Endothelial cell of umbilical vein (primary cell): ENCODE data around the gene IFITM5. TPM values are rescaled to one million over a fixed set of nuclear protein-coding genes. Genes with fewer than 3 reads are reported as not detected.

ENCODE experiments used
- BruUV-seq: library from RNA; stranded (reverse); fragments of 400-500 nt; replicated peaks from 2 replicates; lab custom pipeline; 2021; lab: Mats Ljungman, UMichigan
- CTCF ChIA-PET: fragments of 300-600, 350-600 bp; sonication (Branson Sonifier 250); formaldehyde crosslinking; loops from one replicate; lab custom pipeline; 2021; ENCODE audit warnings: antibody characterized with exemption, inconsistent platforms; lab: Charles Lee
- POLR2A ChIA-PET: fragments of 300-600, 350-600 bp; sonication (Branson Sonifier 250); formaldehyde crosslinking; loops from one replicate; lab custom pipeline; 2021; ENCODE audit warnings: antibody characterized with exemption, inconsistent platforms; lab: Charles Lee
- DNase-seq: peaks from one replicate; pipeline ENCODE4 v3.0.0-alpha.2; 2011; ENCODE audit warnings: low read depth, low spot score
- FAIRE-seq: peaks from 2 replicates; lab custom pipeline; 2011; peaks lifted over from hg19 to GRCh38; lab: Jason Lieb, UNC
- H2AFZ ChIP-seq: 2 replicates; pipeline ENCODE4 v1.6.0; 2012; ENCODE audit warnings: low read depth, low read length, control low read depth, inconsistent platforms
- H3K27ac ChIP-seq: 2 replicates; pipeline ENCODE4 v1.5.1; 2011; ENCODE audit warnings: low read depth, mild to moderate bottlenecking, control low read depth, low read length, moderate library complexity; ENCODE audit not compliant: insufficient read depth
- H3K27me3 ChIP-seq, 2 experiments: 2 replicates each; pipeline versions ENCODE4 v1.6.0 to v1.6.1; 2011; ENCODE audit warnings: low read length in 2 of 2, mixed read lengths in 1 of 2; ENCODE audit not compliant: control insufficient read depth in 2 of 2, insufficient read depth in 2 of 2
- H3K36me3 ChIP-seq, 2 experiments: 2 replicates in 1 of 2; 3 replicates in 1 of 2; pipeline ENCODE4 v1.5.1; 2011; ENCODE audit warnings: low read length in 2 of 2, mild to moderate bottlenecking in 1 of 2, moderate library complexity in 1 of 2; ENCODE audit not compliant: control insufficient read depth in 2 of 2, insufficient read depth in 2 of 2; ENCODE audit errors: extremely low read depth in 1 of 2
- H3K4me1 ChIP-seq: 3 replicates; pipeline ENCODE4 v1.5.1; 2011; ENCODE audit warnings: mild to moderate bottlenecking, low read length; ENCODE audit not compliant: control insufficient read depth, insufficient read depth; ENCODE audit errors: extremely low read depth
- H3K4me2 ChIP-seq: 2 replicates; pipeline ENCODE4 v1.6.1; 2011; ENCODE audit warnings: low read length, control low read depth, mixed read lengths; ENCODE audit not compliant: insufficient read depth
- H3K4me3 ChIP-seq, 3 experiments: fragments of 200-600 bp in 1 of 3; sonication (generic), shearing (Covaris generic) in 1 of 3; replicated peaks in 1 of 3; 2 replicates each; pipeline ENCODE4 v1.5.1; 2011 to 2016; ENCODE audit warnings: control low read depth in 3 of 3, low read length in 3 of 3, mild to moderate bottlenecking in 2 of 3, inconsistent platforms in 1 of 3, low read depth in 1 of 3, moderate library complexity in 1 of 3; ENCODE audit not compliant: insufficient read depth in 1 of 3
- H3K79me2 ChIP-seq: 2 replicates; pipeline ENCODE4 v1.6.0; 2012; ENCODE audit warnings: low read length, inconsistent platforms; ENCODE audit not compliant: control insufficient read depth, insufficient read depth
- H3K9ac ChIP-seq: replicated peaks from 2 replicates; pipeline ENCODE3; 2011; ENCODE audit warnings: low read length, control low read depth; ENCODE audit not compliant: insufficient read depth; ENCODE audit errors: extremely low read depth
- H3K9me1 ChIP-seq: replicated peaks from 3 replicates; pipeline ENCODE4 v1.6.0; 2011; ENCODE audit warnings: mild to moderate bottlenecking, low read length; ENCODE audit not compliant: control insufficient read depth, insufficient read depth; ENCODE audit errors: extremely low read depth
- H3K9me3 ChIP-seq: replicated peaks from 2 replicates; pipeline ENCODE4 v1.5.1; 2012; ENCODE audit warnings: low read length, inconsistent platforms; ENCODE audit not compliant: control insufficient read depth, insufficient read depth
- H4K20me1 ChIP-seq: replicated peaks from 2 replicates; pipeline ENCODE3; 2011; ENCODE audit warnings: mild to moderate bottlenecking, low read length; ENCODE audit not compliant: control insufficient read depth, insufficient read depth; ENCODE audit errors: extremely low read depth
- CTCF ChIP-seq, 2 donors: IDR thresholded peaks; 1 replicate in 1 of 2; 2 replicates in 1 of 2; pipeline ENCODE4 v1.5.1; 2011; ENCODE audit warnings: low read length in 2 of 2, mild to moderate bottlenecking in 2 of 2, moderate library complexity in 2 of 2, control low read depth in 1 of 2, inconsistent platforms in 1 of 2, low read depth in 1 of 2; ENCODE audit not compliant: insufficient read depth in 1 of 2; ENCODE audit errors: extremely low read depth in 1 of 2
- EZH2 ChIP-seq: IDR thresholded peaks from 2 replicates; pipeline ENCODE4 v1.6.1; 2012; ENCODE audit warnings: borderline replicate concordance, low read depth, mild to moderate bottlenecking, moderate library complexity, low read length, inconsistent platforms; ENCODE audit not compliant: severe bottlenecking
- FOS ChIP-seq: IDR thresholded peaks from 2 replicates; pipeline ENCODE4 v1.6.1; 2011; ENCODE audit warnings: mild to moderate bottlenecking, low read length, moderate library complexity, borderline replicate concordance; ENCODE audit not compliant: insufficient read depth
- GATA2 ChIP-seq: IDR thresholded peaks from 2 replicates; pipeline ENCODE4 v1.7.0; 2011; ENCODE audit warnings: low read depth, mild to moderate bottlenecking, moderate library complexity, mixed read lengths, low read length; ENCODE audit not compliant: insufficient read length, insufficient read depth
- JUN ChIP-seq: IDR thresholded peaks from 2 replicates; pipeline ENCODE4 v1.6.1; 2011; ENCODE audit warnings: borderline replicate concordance, low read depth; ENCODE audit not compliant: insufficient read length, insufficient read depth
- MAX ChIP-seq: IDR thresholded peaks from 2 replicates; pipeline ENCODE4 v1.6.1; 2011; ENCODE audit not compliant: insufficient read depth, insufficient read length
- MYC ChIP-seq: IDR thresholded peaks from one replicate; pipeline ENCODE4 v1.6.1; 2011; ENCODE audit warnings: mild to moderate bottlenecking, low read depth, low read length
- POLR2A ChIP-seq: IDR thresholded peaks from 2 replicates; pipeline ENCODE4 v1.6.1; 2012; ENCODE audit warnings: low read depth, mild to moderate bottlenecking, control low read depth, low read length
- dilution Hi-C: fragments of 300-500 bp; cut with MboI; formaldehyde crosslinking; loops from one replicate; pipeline ENCODE4 v1.15.0; 2019; ENCODE audit warnings: low sequenced_read_pairs; ENCODE audit not compliant: extremely low pct_ligation_motif_present
- intact Hi-C: fragments of 100-400 bp; cut with micrococcal nuclease; formaldehyde crosslinking; loops from one replicate; pipeline ENCODE4 v1.10.0; 2022
- polyA plus RNA-seq, 4 experiments: library from polyadenylated mRNA; depleted of rRNA in 3 of 4; stranded (reverse) in 3 of 4; unstranded in 1 of 4; fragments of >200 nt; gene quantifications; 2 replicates each; pipeline versions ENCODE4 v1.2.1 to v1.2.3, GENCODE V29; 2011 to 2012; ENCODE audit warnings: missing spikeins in 1 of 4
- total RNA-seq: library from RNA; stranded (reverse); gene quantifications from 2 replicates; pipeline ENCODE4 v1.2.3, GENCODE V29; 2021

The IFITM5 gene
- total and polyA plus RNA-seq, 2 donors (not counting 3 experiments of a cell fraction or from before 2014, with no cell fraction given): not detected

- POLR2A ChIA-PET: no interaction called here
- intact Hi-C loops: no loop called here
- DNase-seq: no peak
Observed at GRCh38 chr11:304061-304506, 4.8 kb upstream of the IFITM5 start.

More at GRCh38 chr11:304061-304506, 4.8 kb upstream of the IFITM5 start:
- Histone ChIP-seq H2AFZ (no peak overlapping the region), H3K9me1 (no peaks in the 10 kb centered on the region), H3K9me3 (no peaks in the 10 kb centered on the region), H3K4me3 (no peak overlapping the region), H3K36me3 (no peaks in the 10 kb centered on the region), H4K20me1 (no peaks in the 10 kb centered on the region), H3K79me2 (peaks cover 5% of the 10 kb centered on the region), H3K4me1 (peaks cover 5% of the 10 kb centered on the region), H3K9ac (no peak overlapping the region), H3K27ac (no peak overlapping the region), H3K4me2 (no peak overlapping the region), H3K27me3 (peaks cover 3 to 8% of the 10 kb centered on the region in 2 experiments)
- TF ChIP-seq JUN: no peak
- TF ChIP-seq CTCF (IDR thresholded peaks at IDR 0.05; ENCODE audit: extremely low read depth in 1 of 2, insufficient read depth in 1 of 2, low read depth in 1 of 2, low read length in 2 of 2): no peak
- no peak for TF ChIP-seq EZH2
- no peak for TF ChIP-seq POLR2A
- no peak for TF ChIP-seq GATA2
- TF ChIP-seq FOS: no peak
- no peak for TF ChIP-seq MAX
- no peak for TF ChIP-seq MYC
- dilution Hi-C loops: no loop called here
- CTCF ChIA-PET: interaction anchor here (0.7 to 4.3 kb wide), 13 partner anchors 12 to 144 kb away, joined by 3 to 79 read pairs (median 8); no protein-coding TSS in a partner anchor
- no peak for FAIRE-seq
- no TSS peak for BruUV-seq
